CD4-positive, alpha-beta T cell treated with Interleukin-21 for 1 hour (primary cell): Measurements from ENCODE around the gene MOGAT3.

Experiments used
- DNase-seq: peaks from one replicate; pipeline ENCODE4 v3.0.0-alpha.2; 2020

Gene MOGAT3

DNA sequence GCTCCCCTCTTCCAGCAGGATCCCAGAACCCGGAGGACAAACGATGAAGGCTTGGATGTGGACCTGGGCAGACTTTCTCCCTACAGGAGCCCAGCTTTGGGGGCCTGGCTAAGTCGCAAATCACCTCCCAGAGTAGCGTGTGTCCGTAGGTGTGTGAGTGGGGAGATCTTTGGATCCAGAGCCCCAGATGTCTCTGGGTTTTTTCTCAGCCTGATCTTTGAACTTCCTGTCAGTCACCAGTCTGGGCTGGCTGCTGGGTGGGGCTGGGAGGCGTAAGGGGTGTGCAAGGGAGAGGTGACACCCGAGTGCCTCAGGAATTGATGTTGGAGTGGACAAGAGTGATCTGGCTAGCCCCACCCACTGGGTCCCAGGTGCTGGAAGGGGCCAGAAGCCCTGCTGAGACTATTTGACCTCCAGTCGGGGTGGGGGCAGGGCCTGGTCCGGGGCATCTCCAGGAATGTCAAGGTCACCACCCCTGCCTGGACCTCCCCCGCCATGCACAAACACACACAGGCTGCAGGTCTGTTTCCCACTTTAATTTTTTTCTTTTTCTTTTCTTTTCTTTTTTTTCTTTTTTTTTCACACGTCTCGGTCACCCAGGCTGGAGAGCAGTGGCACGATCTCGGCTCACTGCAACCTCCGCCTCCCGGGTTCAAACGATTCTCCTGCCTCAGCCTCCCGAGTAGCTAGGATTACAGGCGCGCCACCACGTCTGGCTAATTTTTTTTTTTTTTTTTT is at the start of gene MOGAT3:
Gene MOGAT3, minus strand, starts transcription at position 175 of the 738 bp plus-strand sequence. CDS start 182 bp downstream, outside the sequence.
- no peak for DNase-seq

- DNase-seq, result no peak
These were observed 49.5 kb upstream of the MOGAT3 start for GRCh38 chr7:101250324-101250723.

- DNase-seq, result no peak
These were observed 47.4 kb upstream of the MOGAT3 start for GRCh38 chr7:101248276-101248675.

DNA sequence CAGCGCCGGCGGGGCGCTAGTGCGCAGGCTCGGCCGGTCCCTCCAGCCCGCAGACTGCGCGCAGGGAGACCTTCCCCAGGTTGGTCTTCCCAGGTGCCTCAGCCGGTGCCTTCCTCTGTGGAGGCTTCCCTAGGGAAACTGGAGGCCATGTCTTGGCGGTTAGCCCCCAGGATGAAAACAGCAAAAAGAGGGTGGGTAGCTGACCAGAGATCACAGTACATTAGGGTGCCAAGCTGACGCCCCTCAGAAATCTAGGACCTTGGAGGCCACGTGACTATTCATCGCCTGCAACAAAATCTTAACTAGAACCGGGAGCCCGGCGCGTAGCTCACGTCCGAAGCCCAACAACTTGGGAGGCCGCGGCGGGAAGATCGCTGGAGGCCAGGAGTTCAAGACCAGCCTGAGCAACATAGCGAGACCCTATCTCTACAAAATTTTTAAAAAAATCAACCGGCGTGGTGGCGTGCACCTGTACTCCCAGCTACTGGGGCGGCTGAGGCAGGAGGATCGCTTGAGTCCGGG is 44.4 kb upstream of the MOGAT3 start:
- DNase-seq, result no peak

DNA sequence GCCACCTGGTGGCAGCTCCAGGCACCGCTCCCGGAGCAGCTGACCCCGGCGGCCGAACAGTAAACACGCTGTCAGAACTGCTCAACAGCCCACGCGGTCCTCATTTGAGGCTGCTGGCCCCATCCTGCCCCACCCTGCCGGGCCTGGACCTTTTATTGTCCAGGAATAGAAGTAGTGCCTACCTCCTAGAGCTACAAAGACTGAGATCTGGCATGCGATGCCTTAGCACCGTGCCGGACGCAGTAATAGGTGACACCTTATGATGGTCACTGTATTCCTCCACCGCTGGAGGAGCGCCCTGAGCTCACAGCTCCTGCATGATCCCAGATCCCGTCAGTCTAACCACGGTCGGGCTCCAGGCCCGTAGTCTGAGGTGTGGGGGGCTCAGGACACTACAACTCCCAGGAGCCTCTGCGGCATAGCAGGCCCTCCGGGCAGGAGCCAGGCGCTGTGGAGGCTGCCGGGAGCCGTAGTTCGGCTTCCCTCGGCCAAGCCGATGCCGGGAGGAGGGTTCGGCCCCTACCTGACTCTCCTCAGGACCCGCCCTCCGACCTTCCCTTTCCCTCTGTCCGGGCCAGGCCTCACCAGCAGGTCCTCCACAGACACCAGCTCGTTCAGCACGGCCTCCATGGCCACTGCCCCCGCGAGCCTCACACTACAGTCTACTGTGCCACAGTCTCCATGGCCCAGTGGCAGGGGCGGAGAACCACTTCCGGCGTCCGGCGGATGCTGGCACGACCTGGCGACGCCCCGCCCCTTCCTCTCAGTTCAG is 43.7 kb upstream of the MOGAT3 start, which contains the start of gene FIS1:
Gene FIS1, minus strand, starts transcription at position 707 of the 772 bp plus-strand sequence. Its CDS starts 77 bp downstream, at position 630.
- DNase-seq, result peak; percentile 92

GRCh38 chr7:101243646-101244374 is 43.0 kb upstream of the MOGAT3 start:
- DNase-seq, result no peak

GRCh38 chr7:101241443-101242349 is 40.9 kb upstream of the MOGAT3 start:
- DNase-seq, result no peak

DNA sequence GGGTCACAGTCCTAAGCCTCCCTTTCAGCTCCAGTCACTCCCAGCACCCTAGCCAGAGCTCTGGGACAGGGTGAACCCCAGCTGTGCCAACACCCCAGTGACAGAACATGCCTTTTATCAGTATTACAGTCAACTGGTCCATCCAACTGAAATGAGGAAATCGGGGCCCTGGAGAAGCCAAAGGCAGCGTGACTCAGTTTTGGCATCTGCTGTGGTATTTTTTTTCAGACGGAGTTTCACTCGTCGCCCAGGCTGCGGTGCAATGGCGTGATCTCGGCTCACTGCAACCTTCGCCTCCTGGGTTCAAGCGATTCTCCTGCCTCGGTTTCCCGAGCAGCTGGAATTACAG is 40.2 kb upstream of the MOGAT3 start:
- no peak for DNase-seq

- DNase-seq, result no peak
These were observed 39.6 kb upstream of the MOGAT3 start for GRCh38 chr7:101240226-101241014.

GRCh38 chr7:101239951-101240220 is 39.0 kb upstream of the MOGAT3 start:
- DNase-seq, result no peak

DNA sequence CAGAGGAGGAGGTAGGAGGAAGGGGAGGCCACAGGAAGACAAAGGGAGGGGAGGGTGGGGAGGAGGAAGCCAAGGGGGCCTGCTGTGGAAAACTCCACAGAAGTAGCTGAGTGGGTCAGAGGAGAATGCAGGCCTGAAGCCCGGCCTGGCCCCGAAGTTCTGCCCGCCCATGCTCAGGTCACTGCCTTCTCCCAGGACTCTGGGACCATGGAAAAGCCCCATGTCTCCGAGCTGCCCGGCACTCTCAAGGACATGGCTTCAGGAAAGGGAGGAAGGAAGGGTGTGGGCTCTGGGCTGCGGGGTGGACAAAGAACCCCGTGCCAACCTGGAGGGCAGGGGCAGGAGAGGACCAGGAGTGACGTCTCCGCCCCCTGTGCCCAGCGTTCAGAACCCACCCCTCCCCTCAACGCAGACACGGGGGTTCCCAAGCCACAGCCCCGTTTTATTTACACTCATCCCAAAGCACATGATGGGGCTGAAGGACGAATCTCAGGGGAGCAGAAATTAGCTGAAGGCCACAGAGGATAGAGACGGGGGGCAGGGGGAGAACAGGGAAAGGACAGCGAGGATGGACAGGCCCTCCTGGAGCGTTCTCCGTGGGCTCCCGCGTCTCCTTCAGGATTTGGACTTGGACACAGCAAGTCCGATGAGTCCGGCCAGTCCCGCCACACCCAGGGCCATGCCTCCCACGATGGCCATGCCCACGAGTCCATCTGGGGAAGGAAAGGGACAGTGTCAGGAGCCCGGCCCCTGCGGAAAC is 38.5 kb upstream of the MOGAT3 start:
- DNase-seq, result no peak

DNA sequence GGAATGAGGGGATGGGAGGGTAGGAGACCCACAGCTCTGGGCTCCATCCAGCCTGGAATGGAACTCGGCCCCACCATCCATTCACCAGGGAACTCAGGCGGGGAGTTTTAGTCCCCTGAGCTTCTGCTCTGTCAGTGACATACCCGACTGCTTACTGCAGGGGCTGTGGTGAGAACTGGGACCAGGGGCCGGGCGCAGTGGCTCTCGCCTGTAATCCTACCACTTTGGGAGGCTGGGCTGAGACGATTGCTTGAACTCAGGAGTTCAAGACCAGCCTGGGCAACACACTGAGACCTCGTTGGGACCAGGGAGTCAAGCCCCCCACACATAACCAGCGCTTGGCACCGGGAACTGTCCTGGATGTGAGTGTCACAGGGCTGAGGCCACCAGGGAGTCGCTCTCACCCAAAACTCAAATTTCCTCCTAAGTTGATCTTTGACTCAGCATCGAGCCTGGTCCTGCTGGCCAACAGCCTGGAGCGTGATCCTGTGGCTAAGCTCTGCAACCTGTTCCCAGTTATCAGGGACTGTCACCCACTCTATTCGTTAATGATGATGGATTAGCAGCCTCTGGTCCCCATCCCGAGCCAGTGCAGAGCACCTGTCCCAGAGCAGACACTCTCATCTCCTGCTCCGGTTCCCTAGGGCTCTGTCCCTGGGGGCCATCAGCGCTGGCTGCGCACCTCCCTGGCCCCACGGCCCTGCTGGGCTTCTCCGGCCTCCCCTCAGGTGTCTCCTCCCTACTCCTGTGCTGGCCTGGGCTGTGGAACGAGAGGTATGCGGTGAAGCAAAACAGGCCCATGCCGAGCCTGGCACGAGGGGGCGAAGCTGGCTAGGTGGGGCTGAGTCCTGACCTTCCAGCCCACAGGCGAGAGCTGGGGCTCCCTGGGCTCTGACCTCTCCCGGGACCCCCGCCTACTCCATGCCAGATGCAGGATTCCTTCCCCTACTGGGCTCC is 37.7 kb upstream of the MOGAT3 start:
- DNase-seq, result no peak

- DNase-seq, result no peak
These were observed 36.6 kb upstream of the MOGAT3 start, which contains the start of gene CLDN15 for GRCh38 chr7:101237206-101238067. Gene CLDN15 (minus strand): TSS chr7:101237802. CDS start chr7:101237581, 221 bp downstream.

GRCh38 chr7:101236292-101236835 is 35.5 kb upstream of the MOGAT3 start:
- no peak for DNase-seq

GRCh38 chr7:101235522-101235921 is 34.7 kb upstream of the MOGAT3 start:
- no peak for DNase-seq

- DNase-seq, result no peak
These were observed 34.2 kb upstream of the MOGAT3 start for GRCh38 chr7:101235050-101235449.

DNA sequence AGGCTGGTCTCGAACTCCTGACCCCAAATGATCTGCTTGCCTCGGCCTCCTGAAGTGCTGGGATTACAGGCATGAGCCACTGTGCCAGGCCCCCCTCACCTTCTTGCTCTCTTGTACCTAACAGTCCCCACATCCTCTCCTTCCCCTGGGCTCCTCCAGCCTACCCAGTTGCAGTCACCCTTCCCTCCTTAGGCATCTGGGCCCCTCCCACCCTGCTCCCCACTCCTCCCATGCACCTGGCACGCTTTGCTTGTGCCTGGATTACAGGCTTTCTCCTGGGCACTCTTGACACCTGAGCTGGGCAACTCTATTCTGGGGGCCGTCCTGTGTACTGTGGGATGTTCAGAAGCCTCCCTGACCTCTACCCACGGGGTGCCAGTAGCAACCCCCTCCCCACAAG is 33.8 kb upstream of the MOGAT3 start:
- no peak for DNase-seq

GRCh38 chr7:101233907-101234547 is 33.2 kb upstream of the MOGAT3 start:
- no peak for DNase-seq
